Measurements from ENCODE around the gene KCNG2. TPM values are rescaled to one million over a fixed set of nuclear protein-coding genes. Genes with fewer than 3 reads are reported as not detected.

KCNG2 gene
- total and polyA plus RNA-seq, 12 donors: 0.16 to 0.79 (median 0.24) TPM; not detected in 7

GRCh38 chr18:79930020-79930642 is 132.4 kb downstream of the KCNG2 start:
- no peak for TF ChIP-seq CTCF (IDR thresholded peaks at IDR 0.05)
- Histone ChIP-seq H3K27me3 (no peaks in the 10 kb centered on the region), H3K36me3 (peaks cover 0 to 75% (median 16%) of the 10 kb centered on the region in 9 donors), H3K27ac (no peak overlapping the region), H3K4me1 (peaks cover 3 to 21% (median 14%) of the 10 kb centered on the region in 9 donors), H3K4me3 (no peak overlapping the region), H3K9me3 (peaks cover 0 to 61% (median 43%) of the 10 kb centered on the region in 11 donors)
- intact Hi-C loops (cut with DNase I): loop anchor here in 1 of 10 donors (10.0 kb wide), 1 partner anchor 105 kb away; the partner anchor contains the start of gene RBFA
- WGBS, 2 donors: 97 to 98% methylated on average over 2 of the region's 2 CpGs
- DNase-seq (no peak), ATAC-seq (no peak)

GRCh38 chr18:79931475-79931874 is 133.7 kb downstream of the KCNG2 start:
- 94 to 98% methylated on average over 2 of the region's 2 CpGs for WGBS, 2 donors
- intact Hi-C loops (cut with DNase I): loop anchor here in 1 of 10 donors (10.0 kb wide), 1 partner anchor 103 kb away; the partner anchor contains the start of gene RBFA
- Histone ChIP-seq H3K27me3 (no peaks in the 10 kb centered on the region), H3K9me3 (peaks cover 0 to 72% (median 43%) of the 10 kb centered on the region in 11 donors), H3K4me3 (no peak overlapping the region), H3K27ac (no peak overlapping the region), H3K36me3 (peaks cover 0 to 81% (median 16%) of the 10 kb centered on the region in 9 donors), H3K4me1 (peaks cover 3 to 22% (median 15%) of the 10 kb centered on the region in 9 donors)
- no peak for TF ChIP-seq CTCF (IDR thresholded peaks at IDR 0.05)
- ATAC-seq: no peak
- no peak for DNase-seq

GRCh38 chr18:79932907-79933306 is 135.2 kb downstream of the KCNG2 start:
- no peaks in the 10 kb centered on the region for H3K27me3 ChIP-seq
- H3K4me1 ChIP-seq: peaks cover 3 to 22% (median 15%) of the 10 kb centered on the region in 9 donors
- intact Hi-C loops (cut with DNase I): loop anchor here in 1 of 10 donors (10.0 kb wide), 1 partner anchor 102 kb away; the partner anchor contains the start of gene RBFA
- TF ChIP-seq CTCF (IDR thresholded peaks at IDR 0.05): no peak
- peaks cover 0 to 72% (median 43%) of the 10 kb centered on the region in 11 donors for H3K9me3 ChIP-seq
- no peak overlapping the region for H3K4me3 ChIP-seq
- peaks cover 0 to 91% (median 16%) of the 10 kb centered on the region in 9 donors for H3K36me3 ChIP-seq
- ATAC-seq (no peak), DNase-seq (no peak)
- 88 to 95% methylated on average over 3 of the region's 3 CpGs for WGBS, 2 donors
- H3K27ac ChIP-seq: no peak overlapping the region

- DNase-seq (no peak), ATAC-seq (peak in 5 of 8 donors; percentile 28 to 64 (median 54))
- Histone ChIP-seq H3K27ac (peak overlapping the region in 5 of 10 donors; percentile 6 to 77 (median 36)), H3K27me3 (no peaks in the 10 kb centered on the region), H3K4me3 (peak overlapping the region in 1 of 10 donors; percentile 17), H3K36me3 (peaks cover 0 to 89% (median 14%) of the 10 kb centered on the region in 9 donors), H3K9me3 (peaks cover 0 to 69% (median 42%) of the 10 kb centered on the region in 11 donors), H3K4me1 (peaks cover 3 to 26% (median 15%) of the 10 kb centered on the region in 9 donors)
- intact Hi-C loops (cut with DNase I): loop anchor here in 1 of 10 donors (10.0 kb wide), 1 partner anchor 101 kb away; the partner anchor contains the start of gene RBFA
- 75 to 79% methylated on average over 10 of the region's 10 CpGs for WGBS, 2 donors
- TF ChIP-seq CTCF (IDR thresholded peaks at IDR 0.05): peak in 3 of 9 donors; percentile 16 to 21 (median 20)
Measured at GRCh38 chr18:79933765-79934164, 136.0 kb downstream of the KCNG2 start.
